ENCODE data around the gene TCERG1L.

- TF ChIP-seq CTCF (IDR thresholded peaks at IDR 0.05 in 2 of 3, conservative IDR thresholded peaks at IDR 0.05 in 1 of 3; ENCODE audit: insufficient read depth in 2 of 3, low read depth in 1 of 3, low read length in 3 of 3) (no peak), CBX1 (IDR thresholded peaks at IDR 0.05; ENCODE audit: low read depth) (no peak), KLF16 (IDR thresholded peaks at IDR 0.05) (no peak), NRF1 (conservative IDR thresholded peaks at IDR 0.05 in 1 of 2, IDR thresholded peaks at IDR 0.05 in 1 of 2) (no peak), EHMT2 (IDR thresholded peaks at IDR 0.05) (no peak), NONO (IDR thresholded peaks at IDR 0.05; ENCODE audit: low read depth in 2 of 2, low read length in 1 of 2) (no peak)
Measured at GRCh38 chr10:131202990-131203389, 108.5 kb downstream of the TCERG1L start.
